ENCODE results near the gene TLR2. TPM values are rescaled to one million over a fixed set of nuclear protein-coding genes. Genes with fewer than 3 reads are reported as not detected.

Gene TLR2, protein sequence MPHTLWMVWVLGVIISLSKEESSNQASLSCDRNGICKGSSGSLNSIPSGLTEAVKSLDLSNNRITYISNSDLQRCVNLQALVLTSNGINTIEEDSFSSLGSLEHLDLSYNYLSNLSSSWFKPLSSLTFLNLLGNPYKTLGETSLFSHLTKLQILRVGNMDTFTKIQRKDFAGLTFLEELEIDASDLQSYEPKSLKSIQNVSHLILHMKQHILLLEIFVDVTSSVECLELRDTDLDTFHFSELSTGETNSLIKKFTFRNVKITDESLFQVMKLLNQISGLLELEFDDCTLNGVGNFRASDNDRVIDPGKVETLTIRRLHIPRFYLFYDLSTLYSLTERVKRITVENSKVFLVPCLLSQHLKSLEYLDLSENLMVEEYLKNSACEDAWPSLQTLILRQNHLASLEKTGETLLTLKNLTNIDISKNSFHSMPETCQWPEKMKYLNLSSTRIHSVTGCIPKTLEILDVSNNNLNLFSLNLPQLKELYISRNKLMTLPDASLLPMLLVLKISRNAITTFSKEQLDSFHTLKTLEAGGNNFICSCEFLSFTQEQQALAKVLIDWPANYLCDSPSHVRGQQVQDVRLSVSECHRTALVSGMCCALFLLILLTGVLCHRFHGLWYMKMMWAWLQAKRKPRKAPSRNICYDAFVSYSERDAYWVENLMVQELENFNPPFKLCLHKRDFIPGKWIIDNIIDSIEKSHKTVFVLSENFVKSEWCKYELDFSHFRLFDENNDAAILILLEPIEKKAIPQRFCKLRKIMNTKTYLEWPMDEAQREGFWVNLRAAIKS
- 1.1 and 2.6 TPM in 2 replicates for total RNA-seq

DNA sequence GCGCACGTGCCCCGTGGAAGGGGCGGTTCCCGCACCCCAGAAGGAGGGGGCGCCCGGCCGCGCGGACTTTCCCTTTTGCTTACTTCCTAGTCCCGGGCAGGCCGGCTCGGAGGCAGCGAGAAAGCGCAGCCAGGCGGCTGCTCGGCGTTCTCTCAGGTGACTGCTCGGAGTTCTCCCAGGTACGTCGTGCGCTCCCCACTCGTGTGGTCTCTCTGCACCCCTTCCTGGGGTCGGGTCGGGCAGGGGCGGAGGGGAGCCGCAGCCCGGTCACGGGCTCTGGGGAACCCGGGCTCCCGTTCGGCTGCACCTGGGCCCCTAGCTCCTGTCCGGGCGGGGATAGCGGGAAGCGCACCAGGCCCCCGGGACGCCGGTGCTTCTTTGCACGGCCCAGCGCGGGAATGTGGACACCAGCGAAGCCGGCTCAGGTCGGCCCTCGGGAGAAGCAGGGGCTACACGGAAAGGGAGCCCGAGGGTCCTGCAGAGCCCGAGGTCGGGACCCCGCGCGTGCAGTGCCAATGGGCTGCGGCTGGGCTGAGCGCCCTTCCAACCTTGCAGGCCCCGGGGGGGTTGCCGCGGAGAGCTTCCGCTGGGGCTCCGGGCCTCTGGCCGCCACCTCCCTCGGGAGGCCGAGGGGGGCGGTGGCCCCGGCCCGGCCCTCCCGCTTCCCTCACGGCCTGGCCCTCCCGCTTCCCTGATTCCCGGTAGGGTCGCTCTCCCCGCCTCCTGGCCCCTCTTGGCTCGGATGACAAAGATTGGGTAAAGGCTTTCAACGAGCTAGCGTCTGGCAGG is at the start of gene TLR2:
TLR2 (plus strand) TSS at position 99 of the 789 bp plus-strand sequence. CDS start 18,628 bp downstream, outside the sequence.

Other genes with a start within 250 kb of the TLR2 start
- 21.1 and 23.2 TPM in 2 replicates for gene TMEM131L, start 217.9 kb upstream of the TLR2 start, total RNA-seq
- 0.61 and 3.7 TPM in 2 replicates for gene RNF175, start 75.7 kb downstream of the TLR2 start, total RNA-seq
- gene SFRP2, start 104.8 kb downstream of the TLR2 start, total RNA-seq, result 0.16 and 0.49 TPM in 2 replicates

Measured in hair follicle dermal papilla cell (primary cell).